ENCODE measurements around the gene CYBB.

DNA sequence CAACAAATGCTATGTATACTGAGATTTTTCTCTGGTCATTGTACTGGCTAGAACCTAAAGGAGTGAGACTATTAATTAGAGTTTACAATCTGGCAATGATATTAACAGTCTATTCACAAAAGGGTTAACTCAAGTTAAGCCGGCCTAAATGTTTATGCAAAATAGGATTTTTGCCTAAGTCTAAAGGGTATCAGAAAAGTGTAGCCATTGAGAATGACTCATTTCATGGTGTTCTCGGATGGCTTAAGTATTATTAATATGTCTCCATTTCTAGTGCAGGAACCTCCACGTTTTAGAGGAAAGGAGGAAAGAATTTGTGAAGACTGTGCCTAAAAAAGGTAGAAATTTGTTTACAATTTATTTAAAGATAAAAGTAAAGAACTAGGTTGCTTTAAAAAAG, 37.7 kb downstream of the CYBB start:
- TF ChIP-seq, protein P1, sequence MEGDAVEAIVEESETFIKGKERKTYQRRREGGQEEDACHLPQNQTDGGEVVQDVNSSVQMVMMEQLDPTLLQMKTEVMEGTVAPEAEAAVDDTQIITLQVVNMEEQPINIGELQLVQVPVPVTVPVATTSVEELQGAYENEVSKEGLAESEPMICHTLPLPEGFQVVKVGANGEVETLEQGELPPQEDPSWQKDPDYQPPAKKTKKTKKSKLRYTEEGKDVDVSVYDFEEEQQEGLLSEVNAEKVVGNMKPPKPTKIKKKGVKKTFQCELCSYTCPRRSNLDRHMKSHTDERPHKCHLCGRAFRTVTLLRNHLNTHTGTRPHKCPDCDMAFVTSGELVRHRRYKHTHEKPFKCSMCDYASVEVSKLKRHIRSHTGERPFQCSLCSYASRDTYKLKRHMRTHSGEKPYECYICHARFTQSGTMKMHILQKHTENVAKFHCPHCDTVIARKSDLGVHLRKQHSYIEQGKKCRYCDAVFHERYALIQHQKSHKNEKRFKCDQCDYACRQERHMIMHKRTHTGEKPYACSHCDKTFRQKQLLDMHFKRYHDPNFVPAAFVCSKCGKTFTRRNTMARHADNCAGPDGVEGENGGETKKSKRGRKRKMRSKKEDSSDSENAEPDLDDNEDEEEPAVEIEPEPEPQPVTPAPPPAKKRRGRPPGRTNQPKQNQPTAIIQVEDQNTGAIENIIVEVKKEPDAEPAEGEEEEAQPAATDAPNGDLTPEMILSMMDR (IDR thresholded peaks at IDR 0.05) = no peak
- TF ChIP-seq POLR2A (IDR thresholded peaks at IDR 0.05) = no peak

All from lower leg skin (tissue), 3 donors.